H1 (cell line): ENCODE data around the gene BCAR3. TPM values are rescaled to one million over a fixed set of nuclear protein-coding genes. Genes with fewer than 3 reads are reported as not detected.

Source experiments
- CTCF ChIA-PET: fragments of 300-600 bp; sonication (Branson Sonifier 250); formaldehyde crosslinking; loops from one replicate; lab custom pipeline; 2021; ENCODE audit not compliant: partially characterized antibody; lab: Charles Lee
- POLR2A ChIA-PET: fragments of 300-600 bp; sonication (Branson Sonifier 250); formaldehyde crosslinking; loops from one replicate; lab custom pipeline; 2021; ENCODE audit warnings: inconsistent platforms; ENCODE audit not compliant: partially characterized antibody; lab: Charles Lee
- DNase-seq, 2 experiments: peaks; one replicate each; pipeline versions ENCODE4 v3.0.0 to v3.0.0-alpha.2; 2010 to 2022; ENCODE audit warnings: low spot score in 2 of 2, low read depth in 1 of 2, mixed read lengths in 1 of 2
- FAIRE-seq: peaks from 2 replicates; lab custom pipeline; 2011; peaks lifted over from hg19 to GRCh38; lab: Jason Lieb, UNC
- H2AFZ ChIP-seq: 2 replicates; pipeline ENCODE4 v1.8.1; 2012; ENCODE audit warnings: low read length, inconsistent platforms
- H2AK5ac ChIP-seq: 2 replicates; pipeline ENCODE4 v1.6.1; 2013; ENCODE audit warnings: low read depth, low read length
- H2BK120ac ChIP-seq: replicated peaks from 2 replicates; pipeline ENCODE3; 2013; ENCODE audit warnings: low read depth, low read length, inconsistent platforms
- H2BK12ac ChIP-seq: 2 replicates; pipeline ENCODE4 v1.6.1; 2013; ENCODE audit warnings: low read depth, low read length
- H2BK15ac ChIP-seq: 2 replicates; pipeline ENCODE4 v1.6.1; 2013; ENCODE audit warnings: low read length
- H2BK20ac ChIP-seq: 2 replicates; pipeline ENCODE4 v1.6.1; 2013; ENCODE audit warnings: low read length
- H2BK5ac ChIP-seq: 2 replicates; pipeline ENCODE4 v1.6.1; 2013; ENCODE audit warnings: low read depth, low read length
- H3K14ac ChIP-seq: 2 replicates; pipeline ENCODE4 v1.6.1; 2013; ENCODE audit warnings: inconsistent platforms; ENCODE audit not compliant: insufficient read length
- H3K18ac ChIP-seq: 2 replicates; pipeline ENCODE4 v1.6.1; 2013; ENCODE audit warnings: low read length; ENCODE audit errors: extremely low read depth
- H3K23ac ChIP-seq: 2 replicates; pipeline ENCODE4 v1.6.1; 2013; ENCODE audit warnings: inconsistent platforms; ENCODE audit not compliant: insufficient read length
- H3K23me2 ChIP-seq: 2 replicates; pipeline ENCODE4 v1.6.1; 2013; ENCODE audit warnings: low read depth, low read length
- H3K27ac ChIP-seq: 2 replicates; pipeline ENCODE4 v1.6.1; 2011; ENCODE audit warnings: low read depth, low read length, inconsistent platforms
- H3K27me3 ChIP-seq, 4 experiments: replicated peaks in 1 of 4; 1 replicate in 1 of 4; 2 replicates in 3 of 4; pipeline versions ENCODE4 v1.6.1 to v1.8.1; 2011 to 2013; ENCODE audit warnings: low read length in 3 of 4, mild to moderate bottlenecking in 3 of 4, inconsistent platforms in 2 of 4, mixed read lengths in 2 of 4, moderate library complexity in 1 of 4; ENCODE audit not compliant: control insufficient read depth in 3 of 4, insufficient read depth in 3 of 4; ENCODE audit errors: extremely low read depth in 1 of 4
- H3K36me3 ChIP-seq, 4 experiments: 2 replicates each; pipeline versions ENCODE4 v1.6.1 to v1.8.1; 2011 to 2013; ENCODE audit warnings: mild to moderate bottlenecking in 4 of 4, low read length in 3 of 4, moderate library complexity in 2 of 4, control low read depth in 1 of 4, inconsistent platforms in 1 of 4; ENCODE audit not compliant: insufficient read depth in 4 of 4, control insufficient read depth in 2 of 4
- H3K4ac ChIP-seq: replicated peaks from 2 replicates; pipeline ENCODE3; 2013; ENCODE audit warnings: low read length, low read depth, mixed read lengths, inconsistent platforms; ENCODE audit not compliant: insufficient read length
- H3K4me1 ChIP-seq, 4 experiments: replicated peaks in 1 of 4; 1 replicate in 1 of 4; 2 replicates in 3 of 4; pipeline versions ENCODE4 v1.6.1 to v1.8.1; 2011 to 2013; ENCODE audit warnings: low read length in 3 of 4, inconsistent platforms in 2 of 4, mixed read lengths in 1 of 4; ENCODE audit not compliant: insufficient read depth in 4 of 4, control insufficient read depth in 3 of 4
- H3K4me2 ChIP-seq, 2 experiments: 2 replicates each; pipeline versions ENCODE4 v1.6.1 to v1.8.1; 2011 to 2013; ENCODE audit warnings: low read depth in 2 of 2, low read length in 2 of 2, control low read depth in 1 of 2, inconsistent platforms in 1 of 2, mild to moderate bottlenecking in 1 of 2; ENCODE audit not compliant: insufficient read depth in 1 of 2
- H3K4me3 ChIP-seq, 4 experiments: fragments of 200-600, 300-600 bp in 1 of 4; sonication (generic), shearing (Covaris generic), sonication (Bioruptor Twin) in 1 of 4; 2 replicates each; pipeline versions ENCODE4 v1.5.1 to v1.8.1; 2011 to 2016; ENCODE audit warnings: low read length in 4 of 4, low read depth in 3 of 4, control low read depth in 2 of 4, inconsistent platforms in 2 of 4, mild to moderate bottlenecking in 2 of 4, mixed read lengths in 1 of 4, moderate library complexity in 1 of 4; ENCODE audit not compliant: insufficient read depth in 2 of 4; ENCODE audit errors: extremely low read depth in 1 of 4
- H3K56ac ChIP-seq: replicated peaks from 2 replicates; pipeline ENCODE3; 2013; ENCODE audit warnings: low read depth, mild to moderate bottlenecking, mixed read lengths, low read length, inconsistent platforms; ENCODE audit not compliant: insufficient read length
- H3K79me1 ChIP-seq: 2 replicates; pipeline ENCODE4 v1.6.1; 2013; ENCODE audit warnings: low read depth, low read length, control low read depth
- H3K79me2 ChIP-seq, 2 experiments: 2 replicates each; pipeline versions ENCODE4 v1.6.1 to v1.8.1; 2012 to 2013; ENCODE audit warnings: low read length in 2 of 2, mild to moderate bottlenecking in 2 of 2, inconsistent platforms in 1 of 2; ENCODE audit not compliant: insufficient read depth in 2 of 2, control insufficient read depth in 1 of 2
- H3K9ac ChIP-seq, 4 experiments: replicated peaks in 1 of 4; 1 replicate in 1 of 4; 2 replicates in 3 of 4; pipeline versions ENCODE4 v1.6.1 to v1.8.1; 2011 to 2013; ENCODE audit warnings: low read depth in 3 of 4, low read length in 3 of 4, control low read depth in 2 of 4, mild to moderate bottlenecking in 2 of 4, moderate library complexity in 2 of 4, inconsistent platforms in 1 of 4; ENCODE audit errors: extremely low read depth in 1 of 4
- H3K9me3 ChIP-seq, 2 experiments: 2 replicates each; pipeline versions ENCODE4 v1.6.1 to v1.8.1; 2012 to 2013; ENCODE audit warnings: mild to moderate bottlenecking in 2 of 2, moderate library complexity in 2 of 2, control low read depth in 1 of 2, inconsistent platforms in 1 of 2, low read depth in 1 of 2, low read length in 1 of 2, mixed read lengths in 1 of 2; ENCODE audit not compliant: insufficient read depth in 2 of 2
- H4K20me1 ChIP-seq, 2 experiments: replicated peaks in 1 of 2; 2 replicates each; pipeline versions ENCODE3 to v1.8.1; 2011 to 2013; ENCODE audit warnings: inconsistent platforms in 2 of 2, low read length in 2 of 2, mild to moderate bottlenecking in 1 of 2; ENCODE audit not compliant: insufficient read depth in 2 of 2, control insufficient read depth in 1 of 2
- H4K5ac ChIP-seq: 2 replicates; pipeline ENCODE4 v1.6.1; 2013; ENCODE audit warnings: low read length, low read depth, mixed read lengths, inconsistent platforms; ENCODE audit not compliant: insufficient read length
- H4K8ac ChIP-seq: 2 replicates; pipeline ENCODE4 v1.8.0; 2013; ENCODE audit warnings: mild to moderate bottlenecking, moderate library complexity, low read length, inconsistent platforms; ENCODE audit not compliant: insufficient read depth; ENCODE audit errors: extremely low read depth
- H4K91ac ChIP-seq: replicated peaks from 2 replicates; pipeline ENCODE3; 2013; ENCODE audit warnings: low read length, mixed read lengths, inconsistent platforms; ENCODE audit not compliant: insufficient read length
- CEBPB ChIP-seq: IDR thresholded peaks from 2 replicates; pipeline ENCODE4 v1.6.1; 2012; ENCODE audit warnings: low read depth, low read length
- CHD1 ChIP-seq: IDR thresholded peaks from 2 replicates; pipeline ENCODE4 v1.6.1; 2012; ENCODE audit warnings: low read depth, low read length, improper control_type of control experiment
- EGR1 ChIP-seq: IDR thresholded peaks from 2 replicates; pipeline ENCODE4 v1.6.1; 2011; ENCODE audit warnings: low read depth, low read length, borderline replicate concordance
- KDM5A ChIP-seq: fragments of 200-600 bp; IDR thresholded peaks from 2 replicates; pipeline ENCODE4 v1.7.1; 2012; ENCODE audit warnings: mild to moderate bottlenecking, low read length, inconsistent platforms, mixed read lengths
- POLR2A ChIP-seq, 2 experiments: IDR thresholded peaks; 1 replicate in 1 of 2; 2 replicates in 1 of 2; pipeline ENCODE4 v1.6.1; 2011; ENCODE audit warnings: low read depth in 2 of 2, low read length in 2 of 2, mild to moderate bottlenecking in 2 of 2; ENCODE audit errors: control extremely low read depth in 1 of 2
- RNF2 ChIP-seq: fragments of 200-900, 300-1000 bp; sonication (generic); IDR thresholded peaks from 2 replicates; pipeline ENCODE4 v1.7.1; 2016; ENCODE audit warnings: borderline replicate concordance, low read depth, mild to moderate bottlenecking, antibody characterized with exemption, low read length; ENCODE audit not compliant: poor library complexity, severe bottlenecking; ENCODE audit errors: missing control alignments
- SP2 ChIP-seq: IDR thresholded peaks from 2 replicates; pipeline ENCODE4 v1.6.1; 2012; ENCODE audit warnings: mild to moderate bottlenecking, low read length, inconsistent platforms
- YY1 ChIP-seq: IDR thresholded peaks from 2 replicates; pipeline ENCODE4 v1.6.1; 2011; ENCODE audit warnings: low read depth, mild to moderate bottlenecking, low read length
- WGBS, 2 experiments: shearing (Covaris generic) in 1 of 2; methylation state at CpG; one replicate each; pipeline versions ENCODE4 v1.1.6 to v1.1.7; 2013 to 2015; ENCODE audit warnings: low lambda C conversion rate in 2 of 2, mixed read lengths in 2 of 2, inconsistent platforms in 1 of 2, low coverage in 1 of 2, missing lambda C conversion rate in 1 of 2; ENCODE audit not compliant: insufficient replicate concordance in 2 of 2, insufficient coverage in 1 of 2, insufficient read length in 1 of 2; ENCODE audit errors: extremely low coverage in 1 of 2, missing lambda C conversion rate in 1 of 2; 5-methylcytosine and 5-hydroxymethylcytosine counted together
- polyA plus RNA-seq, 7 experiments: library from polyadenylated mRNA; depleted of rRNA in 3 of 7; stranded (reverse) in 5 of 7; unstranded in 2 of 7; fragments of >200 nt in 5 of 7; fragments of 200-250 nt in 2 of 7; gene quantifications; 1 replicate in 5 of 7; 2 replicates in 1 of 7; 4 replicates in 1 of 7; pipeline versions ENCODE4 v1.2.1 to v1.2.3, GENCODE V29; 2011 to 2013; ENCODE audit warnings: missing spikeins in 2 of 7, mixed read lengths in 2 of 7
- total RNA-seq: library from RNA; stranded (reverse); fragmentation: NEBNext Ultra II Directional; extraction: Animal tissue kit (Norgen Biotek cat#: 25700); gene quantifications from 2 replicates; pipeline ENCODE4 v1.2.1, GENCODE V29; 2021
- TF ChIP-seq, protein P1 (sequence below): IDR thresholded peaks from 2 replicates; pipeline ENCODE4 v1.6.1; 2011; ENCODE audit warnings: low read depth, mild to moderate bottlenecking, low read length; ENCODE audit not compliant: insufficient read depth

BCAR3 gene
- total and polyA plus RNA-seq, 2 of the 8 experiments (the other 6 are each of a cell fraction or from before 2014, with no cell fraction given) = 5.6 to 9.2 TPM

DNA sequence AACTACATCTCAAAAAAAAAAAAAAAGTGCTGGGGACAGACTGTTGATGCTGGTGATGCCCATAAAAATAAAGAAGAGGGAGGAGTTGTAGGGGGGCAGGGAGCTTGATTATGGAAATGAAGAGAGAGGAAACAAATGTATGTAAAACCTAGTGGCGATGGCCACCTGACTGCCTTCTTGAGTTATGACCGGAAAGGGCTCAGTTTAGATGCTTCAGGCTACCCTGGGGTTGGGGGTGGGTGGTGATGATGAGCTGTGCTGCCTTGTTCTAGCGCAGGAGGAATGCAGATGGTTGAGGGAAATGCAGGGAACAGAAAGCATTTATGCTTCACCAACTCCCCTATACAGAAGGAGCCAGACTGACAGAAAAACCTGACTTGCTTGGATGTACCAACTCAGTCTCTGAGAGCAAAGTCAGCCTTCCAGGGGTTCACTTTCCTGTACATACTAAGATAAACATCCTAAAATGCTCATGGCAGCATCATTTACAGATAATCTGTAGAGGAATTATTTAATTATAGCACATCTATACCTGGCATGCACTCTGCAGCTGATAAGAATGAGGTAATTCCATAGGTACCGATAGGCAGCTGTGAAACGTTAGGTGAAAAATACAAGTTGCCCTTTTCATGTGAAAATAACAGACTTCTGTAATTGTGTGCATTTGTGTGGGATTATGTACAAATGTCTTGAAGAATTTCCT is 8.0 kb upstream of the BCAR3 start:
- DNase-seq (no peak), FAIRE-seq (no peak)
- Histone ChIP-seq H3K79me2 (no peaks in the 10 kb centered on the region), H4K8ac (no peak overlapping the region), H3K4me2 (no peak overlapping the region), H3K27ac (no peak overlapping the region), H3K4me3 (no peak overlapping the region), H3K36me3 (no peaks in the 10 kb centered on the region), H4K5ac (no peak overlapping the region), H3K4me1 (peaks cover 0 to 6% (median 2%) of the 10 kb centered on the region in 4 experiments; a peak in 5 of 7 replicates), H3K14ac (no peak overlapping the region), H2AK5ac (no peak overlapping the region), H4K91ac (no peak overlapping the region), H2BK5ac (no peak overlapping the region), H3K56ac (no peak overlapping the region), H3K27me3 (no peaks in the 10 kb centered on the region), H2BK20ac (no peak overlapping the region), H2AFZ (no peak overlapping the region), H3K23me2 (no peaks in the 10 kb centered on the region; the same call in 1 of the 2 replicates), H3K18ac (no peak overlapping the region), H3K79me1 (no peaks in the 10 kb centered on the region), H3K23ac (no peak overlapping the region), H3K9me3 (no peaks in the 10 kb centered on the region), H2BK120ac (no peak overlapping the region), H4K20me1 (no peaks in the 10 kb centered on the region), H3K9ac (no peak overlapping the region), H2BK15ac (no peak overlapping the region), H2BK12ac (no peak overlapping the region; the same call in 1 of the 2 replicates), H3K4ac (no peak overlapping the region)
- POLR2A ChIA-PET = interaction anchor here (0.6 to 1.1 kb wide), 3 partner anchors 16 to 156 kb away, joined by 3 read pairs; no protein-coding TSS in a partner anchor
- 86% methylated on average over 5 of the region's 5 CpGs; no CpG with 5 or more reads in 1 of the 2 experiments for WGBS, 2 experiments
- CTCF ChIA-PET = interaction anchor here (0.6 to 13.5 kb wide), 9 partner anchors 9 to 155 kb away, joined by 3 to 98 read pairs (median 3); no protein-coding TSS in a partner anchor
- TF ChIP-seq, protein P1, sequence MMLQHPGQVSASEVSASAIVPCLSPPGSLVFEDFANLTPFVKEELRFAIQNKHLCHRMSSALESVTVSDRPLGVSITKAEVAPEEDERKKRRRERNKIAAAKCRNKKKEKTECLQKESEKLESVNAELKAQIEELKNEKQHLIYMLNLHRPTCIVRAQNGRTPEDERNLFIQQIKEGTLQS = no peak
- no peak for TF ChIP-seq RNF2
- TF ChIP-seq KDM5A = no peak
- TF ChIP-seq YY1 = no peak
- no peak for TF ChIP-seq EGR1
- no peak for TF ChIP-seq SP2
- no peak for TF ChIP-seq POLR2A (IDR thresholded peaks at IDR 0.05; ENCODE audit: control extremely low read depth in 1 of 2, low read depth in 2 of 2, low read length in 2 of 2)
- TF ChIP-seq CEBPB = no peak
- TF ChIP-seq CHD1 = no peak
